ENCODE results near the gene C19orf33.
"Not testable (repeated sequence)": the region's sequence is repeated elsewhere in the genome, so short reads cannot be mapped to it uniquely, and the experiment has no call there.

Gene C19orf33

DNA sequence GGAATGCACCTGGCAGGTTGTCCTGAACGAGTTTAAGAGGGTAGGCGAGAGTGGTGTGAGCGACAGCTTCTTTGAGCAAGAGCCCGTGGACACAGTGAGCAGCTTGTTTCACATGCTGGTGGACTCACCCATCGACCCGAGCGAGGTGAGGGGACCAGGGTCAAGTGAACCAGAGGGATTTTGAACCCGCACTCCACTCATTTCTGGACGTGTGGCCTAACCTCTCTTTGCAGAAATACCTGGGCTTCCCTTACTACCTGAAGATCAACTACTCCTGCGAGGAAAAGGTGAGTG is 33.3 kb downstream of the C19orf33 start:
- ChIA-PET POLR2A (interaction anchor here (4.2 kb wide), 1 partner anchor 37 kb away, joined by 40 read pairs; the partner anchor contains the start of gene PSMD8), CTCF (no interaction called here)
- TF ChIP-seq FOXA1 (IDR thresholded peaks at IDR 0.05) (no peak), NFRKB (IDR thresholded peaks at IDR 0.05) (no peak), BHLHE40 (IDR thresholded peaks at IDR 0.05; ENCODE audit: borderline replicate concordance) (no peak), SUZ12 (IDR thresholded peaks at IDR 0.05) (no peak), ARNT (IDR thresholded peaks at IDR 0.05) (no peak), L3MBTL2 (conservative IDR thresholded peaks at IDR 0.05) (no peak), HDGF (IDR thresholded peaks at IDR 0.05; ENCODE audit: borderline replicate concordance) (no peak), ELF4 (IDR thresholded peaks at IDR 0.05) (no peak), ZNF384 (IDR thresholded peaks at IDR 0.05) (no peak)
- DNase-seq (ENCODE audit: extremely low spot score), result no peak

DNA sequence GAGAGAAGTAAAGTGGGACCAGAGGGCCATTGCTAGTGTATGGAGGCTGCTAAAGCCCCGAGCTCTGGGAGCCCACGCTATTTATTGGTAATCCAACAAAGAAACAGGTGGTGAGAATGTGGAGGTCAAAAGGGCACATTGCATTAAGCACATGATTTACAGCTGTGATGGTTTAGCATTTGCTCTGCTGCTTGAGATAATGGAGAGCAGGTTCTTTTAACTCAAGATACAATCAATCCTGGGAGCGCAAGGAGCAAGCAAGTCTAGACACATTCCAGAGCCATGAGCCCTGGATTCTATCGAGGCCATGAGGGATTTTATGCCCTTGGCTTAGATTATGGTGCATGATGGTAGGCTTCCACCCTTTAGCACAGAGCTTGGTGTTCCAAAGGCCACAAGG is 35.0 kb downstream of the C19orf33 start:
- POLR2A ChIA-PET, result interaction anchor here (4.2 kb wide), 1 partner anchor 35 kb away, joined by 40 read pairs; the partner anchor contains the start of gene PSMD8
- CTCF ChIA-PET, result interaction anchor here (1.0 kb wide), 1 partner anchor 35 kb away, joined by 4 read pairs; the partner anchor contains the start of gene PSMD8
- DNase-seq (ENCODE audit: extremely low spot score), result not testable (repeated sequence)

DNA sequence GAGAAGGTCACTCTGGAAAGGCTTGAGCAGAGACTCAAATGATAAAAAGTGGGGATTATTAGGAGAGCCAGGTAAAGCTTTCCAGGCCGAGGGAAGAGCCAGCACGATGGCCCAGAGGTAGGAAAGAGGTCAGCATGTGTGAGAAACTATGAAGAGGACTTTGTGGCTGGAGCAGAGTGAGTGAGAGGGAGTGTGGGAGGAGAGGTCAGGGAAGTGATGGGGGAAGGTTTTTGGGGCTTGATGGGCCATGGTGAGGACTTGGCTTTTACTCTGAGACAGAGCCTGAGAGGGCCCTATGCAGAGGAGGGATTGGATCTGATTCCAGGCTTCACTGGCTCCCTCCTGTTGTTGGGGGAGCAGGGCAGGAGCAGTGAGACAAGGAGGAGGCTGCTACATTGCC is 36.9 kb downstream of the C19orf33 start:
- DNase-seq (ENCODE audit: extremely low spot score), result no peak
- ChIA-PET POLR2A (no interaction called here), CTCF (no interaction called here)
- TF ChIP-seq ARNT (IDR thresholded peaks at IDR 0.05) (no peak), FOXA1 (IDR thresholded peaks at IDR 0.05) (no peak), SUZ12 (IDR thresholded peaks at IDR 0.05) (no peak), ELF4 (IDR thresholded peaks at IDR 0.05) (no peak), L3MBTL2 (conservative IDR thresholded peaks at IDR 0.05) (no peak), SP1 (IDR thresholded peaks at IDR 0.05) (no peak), ZNF384 (IDR thresholded peaks at IDR 0.05) (no peak), FOXK2 (IDR thresholded peaks at IDR 0.05) (no peak), HDGF (IDR thresholded peaks at IDR 0.05; ENCODE audit: borderline replicate concordance) (no peak), FOXM1 (IDR thresholded peaks at IDR 0.05; ENCODE audit: borderline replicate concordance) (no peak), TARDBP (IDR thresholded peaks at IDR 0.05) (no peak), LEF1 (IDR thresholded peaks at IDR 0.05; ENCODE audit: borderline replicate concordance) (no peak)
- TF ChIP-seq, protein P1, sequence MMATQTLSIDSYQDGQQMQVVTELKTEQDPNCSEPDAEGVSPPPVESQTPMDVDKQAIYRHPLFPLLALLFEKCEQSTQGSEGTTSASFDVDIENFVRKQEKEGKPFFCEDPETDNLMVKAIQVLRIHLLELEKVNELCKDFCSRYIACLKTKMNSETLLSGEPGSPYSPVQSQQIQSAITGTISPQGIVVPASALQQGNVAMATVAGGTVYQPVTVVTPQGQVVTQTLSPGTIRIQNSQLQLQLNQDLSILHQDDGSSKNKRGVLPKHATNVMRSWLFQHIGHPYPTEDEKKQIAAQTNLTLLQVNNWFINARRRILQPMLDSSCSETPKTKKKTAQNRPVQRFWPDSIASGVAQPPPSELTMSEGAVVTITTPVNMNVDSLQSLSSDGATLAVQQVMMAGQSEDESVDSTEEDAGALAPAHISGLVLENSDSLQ (IDR thresholded peaks at IDR 0.05), result no peak

DNA sequence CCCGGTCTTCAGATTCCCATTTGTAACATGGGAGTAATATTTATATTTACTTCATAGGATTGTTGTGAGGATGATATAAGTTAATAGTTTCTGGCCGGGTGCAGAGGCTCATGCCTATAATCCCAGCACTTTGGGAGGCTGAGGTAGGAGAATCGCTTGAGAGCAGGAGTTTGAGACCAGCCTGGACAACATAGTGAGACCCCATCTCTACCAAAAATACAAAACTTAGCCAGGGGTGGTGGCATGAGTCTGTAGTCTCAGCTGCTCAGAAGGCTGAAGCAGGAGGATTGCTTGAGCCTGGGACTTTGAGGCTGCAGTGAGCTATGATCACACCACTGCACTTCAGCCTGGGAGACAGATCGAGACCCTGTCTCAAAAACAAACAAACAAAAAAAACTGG is 42.8 kb downstream of the C19orf33 start:
- CTCF ChIA-PET, result interaction anchor here (0.6 kb wide), 1 partner anchor 112 kb away, joined by 3 read pairs; no protein-coding TSS in a partner anchor
- no peak for DNase-seq (ENCODE audit: extremely low spot score)
- POLR2A ChIA-PET, result interaction anchor here (1.2 kb wide), 1 partner anchor 27 kb away, joined by 3 read pairs; the partner anchor contains the start of gene PSMD8
- TF ChIP-seq CTBP1 (IDR thresholded peaks at IDR 0.05; ENCODE audit: borderline replicate concordance) (no peak), HDGF (IDR thresholded peaks at IDR 0.05; ENCODE audit: borderline replicate concordance) (no peak), FOXA1 (IDR thresholded peaks at IDR 0.05) (no peak), TARDBP (IDR thresholded peaks at IDR 0.05) (no peak), L3MBTL2 (conservative IDR thresholded peaks at IDR 0.05) (no peak), ARNT (IDR thresholded peaks at IDR 0.05) (no peak), FOXM1 (IDR thresholded peaks at IDR 0.05; ENCODE audit: borderline replicate concordance) (no peak), LEF1 (IDR thresholded peaks at IDR 0.05; ENCODE audit: borderline replicate concordance) (no peak), ZNF384 (IDR thresholded peaks at IDR 0.05) (no peak), ELF4 (IDR thresholded peaks at IDR 0.05) (no peak), NFRKB (IDR thresholded peaks at IDR 0.05) (no peak), SP1 (IDR thresholded peaks at IDR 0.05) (no peak), SUZ12 (IDR thresholded peaks at IDR 0.05) (no peak), BHLHE40 (IDR thresholded peaks at IDR 0.05; ENCODE audit: borderline replicate concordance) (no peak), FOXK2 (IDR thresholded peaks at IDR 0.05) (no peak)
- TF ChIP-seq, protein P1 (IDR thresholded peaks at IDR 0.05), result no peak

DNA sequence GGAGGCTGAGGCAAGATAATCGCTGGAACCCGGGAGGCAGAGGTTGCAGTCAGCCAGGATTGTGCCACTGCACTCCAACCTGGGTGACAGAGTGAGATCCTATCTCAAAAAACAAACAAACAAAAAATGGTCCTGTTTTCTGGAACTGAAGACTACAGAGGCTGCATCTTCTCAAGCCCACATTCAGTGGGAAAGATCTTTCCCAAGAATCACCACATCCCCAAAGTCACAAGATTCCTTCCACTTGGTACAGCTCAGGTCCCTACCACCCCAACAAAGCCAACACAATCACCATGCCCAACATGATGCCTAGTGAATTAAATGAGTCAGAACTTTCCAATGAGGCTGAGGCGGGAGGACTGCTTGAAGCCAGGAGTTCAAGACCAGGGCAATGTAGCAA is 46.8 kb downstream of the C19orf33 start:
- POLR2A ChIA-PET, result interaction anchor here (0.9 to 1.1 kb wide), 2 partner anchors 23 to 25 kb away, joined by 3 read pairs; partner anchors contain the start of gene PSMD8
- TF ChIP-seq TARDBP (IDR thresholded peaks at IDR 0.05) (no peak), SUZ12 (IDR thresholded peaks at IDR 0.05) (no peak), FOXM1 (IDR thresholded peaks at IDR 0.05; ENCODE audit: borderline replicate concordance) (no peak), L3MBTL2 (conservative IDR thresholded peaks at IDR 0.05) (no peak), CTBP1 (IDR thresholded peaks at IDR 0.05; ENCODE audit: borderline replicate concordance) (no peak), FOXK2 (IDR thresholded peaks at IDR 0.05) (no peak), ARNT (IDR thresholded peaks at IDR 0.05) (no peak), HDGF (IDR thresholded peaks at IDR 0.05; ENCODE audit: borderline replicate concordance) (no peak)
- no peak for DNase-seq (ENCODE audit: extremely low spot score)
- CTCF ChIA-PET, result no interaction called here

DNA sequence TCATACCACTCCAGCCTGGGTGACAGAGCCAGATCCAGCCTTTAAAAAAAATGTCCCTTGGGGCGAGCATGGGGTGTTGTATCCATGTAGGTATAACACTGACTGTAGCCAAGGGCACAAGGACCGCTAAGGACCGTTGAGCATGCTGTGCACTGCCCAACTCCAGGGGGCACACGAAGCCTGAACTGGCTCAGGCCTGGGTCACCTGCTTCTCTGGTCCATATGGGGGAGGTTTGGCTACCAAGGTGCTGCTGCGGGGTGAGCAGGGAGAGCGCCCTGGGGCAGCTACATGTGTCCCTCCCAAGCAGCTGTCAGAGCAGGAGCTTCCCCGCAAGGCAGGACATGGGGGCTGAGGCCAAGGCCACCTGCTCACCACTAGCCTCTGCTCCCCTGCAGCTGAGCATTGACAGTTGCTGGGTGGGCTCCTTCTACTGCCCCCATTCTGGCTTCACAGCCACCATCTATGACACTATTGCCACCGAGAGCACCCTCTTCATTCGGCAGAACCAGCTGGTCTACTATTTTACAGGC is 47.9 kb downstream of the C19orf33 start:
- CTCF ChIA-PET, result interaction anchor here (0.6 kb wide), 2 partner anchors 306 to 395 kb away, joined by 3 read pairs; no protein-coding TSS in a partner anchor
- POLR2A ChIA-PET, result interaction anchor here (0.9 to 1.6 kb wide), 3 partner anchors 10 to 24 kb away, joined by 3 to 4 read pairs (median 3); partner anchors contain the start of gene PSMD8
- no peak for DNase-seq (ENCODE audit: extremely low spot score)
- TF ChIP-seq ZNF384 (IDR thresholded peaks at IDR 0.05) (no peak), LEF1 (IDR thresholded peaks at IDR 0.05; ENCODE audit: borderline replicate concordance) (no peak), CTBP1 (IDR thresholded peaks at IDR 0.05; ENCODE audit: borderline replicate concordance) (no peak), SP1 (IDR thresholded peaks at IDR 0.05) (no peak), FOXK2 (IDR thresholded peaks at IDR 0.05) (no peak), FOXA1 (IDR thresholded peaks at IDR 0.05) (no peak), TARDBP (IDR thresholded peaks at IDR 0.05) (no peak), L3MBTL2 (conservative IDR thresholded peaks at IDR 0.05) (no peak), ELF4 (IDR thresholded peaks at IDR 0.05) (no peak), ARNT (IDR thresholded peaks at IDR 0.05) (no peak)
- TF ChIP-seq, protein P1 (IDR thresholded peaks at IDR 0.05), result no peak
